ENCODE results near the gene NETO2. TPM values are rescaled to one million over a fixed set of nuclear protein-coding genes. Genes with fewer than 3 reads are reported as not detected.

NETO2 gene
- polyA plus RNA-seq, 1 donor: 2.6 TPM

- H3K4me3 ChIP-seq (ENCODE audit: low read length): no peak overlapping the region
- WGBS (ENCODE audit: insufficient coverage, low lambda C conversion rate): no CpG with 5 or more reads among the region's 1 CpG
- DNase-seq: no peak
- H3K9me3 ChIP-seq (ENCODE audit: control insufficient read depth, low read depth, low read length): no peaks in the 10 kb centered on the region
- no peaks in the 10 kb centered on the region for H3K36me3 ChIP-seq (ENCODE audit: control insufficient read depth, insufficient read depth, low read length)
- no peaks in the 10 kb centered on the region for H3K4me1 ChIP-seq (ENCODE audit: control insufficient read depth, insufficient read depth, low read length)
- no peak overlapping the region for H3K27ac ChIP-seq (ENCODE audit: low read length)
- H3K27me3 ChIP-seq (ENCODE audit: control insufficient read depth, insufficient read depth, low read length): no peaks in the 10 kb centered on the region
Observed at GRCh38 chr16:47096297-47096696, 47.4 kb downstream of the NETO2 start.

GRCh38 chr16:47084198-47084597, 59.5 kb downstream of the NETO2 start:
- no CpG with 5 or more reads among the region's 6 CpGs for WGBS (ENCODE audit: insufficient coverage, low lambda C conversion rate)
- no peak overlapping the region for H3K4me3 ChIP-seq (ENCODE audit: low read length)
- DNase-seq: no peak
- no peak overlapping the region for H3K27ac ChIP-seq (ENCODE audit: low read length)
- no peaks in the 10 kb centered on the region for H3K9me3 ChIP-seq (ENCODE audit: control insufficient read depth, low read depth, low read length)
- no peaks in the 10 kb centered on the region for H3K36me3 ChIP-seq (ENCODE audit: control insufficient read depth, insufficient read depth, low read length)
- no peaks in the 10 kb centered on the region for H3K4me1 ChIP-seq (ENCODE audit: control insufficient read depth, insufficient read depth, low read length)
- H3K27me3 ChIP-seq (ENCODE audit: control insufficient read depth, insufficient read depth, low read length): no peaks in the 10 kb centered on the region

DNA sequence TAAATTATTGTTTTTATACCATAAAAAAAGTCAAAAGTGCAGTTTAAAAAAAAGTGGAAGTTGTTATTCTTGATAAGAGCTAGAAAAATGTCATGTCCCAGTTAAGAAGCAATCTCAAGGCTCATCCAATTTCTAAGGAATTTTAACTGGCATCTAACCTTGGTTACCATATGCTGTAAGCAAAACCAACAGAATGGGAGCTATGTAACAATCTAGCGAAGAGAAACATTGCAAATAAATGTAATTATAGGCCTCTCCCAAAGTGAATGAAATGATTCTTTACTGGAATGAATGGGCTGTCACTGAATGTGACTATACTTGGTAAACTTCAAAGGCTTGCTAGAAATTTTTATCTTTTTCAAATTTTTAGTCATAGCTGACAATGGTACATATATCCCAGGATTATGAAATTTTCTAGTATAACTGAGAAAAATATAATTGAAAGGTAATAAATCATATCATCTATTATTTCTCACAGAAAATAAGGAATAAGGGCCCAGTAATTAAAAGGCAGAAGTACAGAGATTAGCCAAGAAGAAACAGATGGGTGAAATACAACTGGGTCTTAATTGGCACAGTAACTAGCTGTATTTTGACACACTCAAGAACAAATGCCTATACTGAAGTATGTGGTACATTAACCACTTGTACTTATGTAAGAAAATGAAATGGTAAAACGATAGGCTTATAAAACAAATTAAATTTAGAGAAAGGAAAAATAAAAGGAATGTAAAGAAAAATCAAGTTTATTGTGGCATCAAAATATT, 61.5 kb downstream of the NETO2 start:
- Histone ChIP-seq H3K4me1 (ENCODE audit: control insufficient read depth, insufficient read depth, low read length) (no peaks in the 10 kb centered on the region), H3K9me3 (ENCODE audit: control insufficient read depth, low read depth, low read length) (no peaks in the 10 kb centered on the region), H3K36me3 (ENCODE audit: control insufficient read depth, insufficient read depth, low read length) (no peaks in the 10 kb centered on the region), H3K4me3 (ENCODE audit: low read length) (no peak overlapping the region), H3K27ac (ENCODE audit: low read length) (no peak overlapping the region), H3K27me3 (ENCODE audit: control insufficient read depth, insufficient read depth, low read length) (no peaks in the 10 kb centered on the region)
- WGBS (ENCODE audit: insufficient coverage, low lambda C conversion rate): 100% methylated on average over 1 of the region's 2 CpGs
- DNase-seq: no peak

DNA sequence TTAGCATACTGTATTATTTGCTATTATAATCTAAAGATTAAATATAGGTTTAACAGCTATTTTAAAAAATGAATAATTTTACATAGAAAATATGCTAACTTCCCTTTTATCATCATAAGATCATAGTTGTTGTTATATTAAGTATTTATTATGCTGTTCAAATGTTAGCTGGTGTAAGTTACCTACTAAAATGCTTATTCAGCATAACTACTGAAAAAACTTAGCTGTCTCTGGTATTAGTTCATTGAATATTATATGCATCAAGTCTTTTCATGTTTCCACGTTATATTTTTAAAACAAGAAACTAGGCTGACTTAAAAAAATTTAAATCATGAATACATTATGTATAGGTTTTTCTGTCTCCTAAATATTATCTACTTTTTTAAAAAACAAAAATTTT, 62.6 kb downstream of the NETO2 start:
- no peak overlapping the region for H3K4me3 ChIP-seq (ENCODE audit: low read length)
- H3K27ac ChIP-seq (ENCODE audit: low read length): no peak overlapping the region
- WGBS (ENCODE audit: insufficient coverage, low lambda C conversion rate): no CpG with 5 or more reads among the region's 1 CpG
- no peaks in the 10 kb centered on the region for H3K36me3 ChIP-seq (ENCODE audit: control insufficient read depth, insufficient read depth, low read length)
- no peaks in the 10 kb centered on the region for H3K9me3 ChIP-seq (ENCODE audit: control insufficient read depth, low read depth, low read length)
- no peaks in the 10 kb centered on the region for H3K4me1 ChIP-seq (ENCODE audit: control insufficient read depth, insufficient read depth, low read length)
- H3K27me3 ChIP-seq (ENCODE audit: control insufficient read depth, insufficient read depth, low read length): no peaks in the 10 kb centered on the region
- DNase-seq: no peak

DNA sequence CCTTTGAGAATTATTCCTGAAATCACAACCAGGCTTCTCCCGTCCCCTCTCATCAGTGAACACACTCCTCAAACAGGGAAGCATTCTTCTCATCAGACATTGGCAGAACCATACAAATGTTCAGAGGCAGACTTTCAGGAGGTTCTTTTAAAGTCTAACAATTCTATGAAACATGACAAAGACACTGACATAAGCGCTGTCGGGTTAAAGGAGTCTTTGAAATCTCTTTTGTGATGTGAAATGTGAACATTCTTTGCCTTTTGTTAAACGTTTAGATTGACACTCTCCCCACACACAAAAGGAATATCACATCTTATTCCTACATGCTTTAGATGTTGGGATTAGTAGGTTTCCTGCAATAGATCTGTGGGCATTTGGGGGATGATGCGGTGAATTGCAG, 63.9 kb downstream of the NETO2 start:
- no peak for DNase-seq
- Histone ChIP-seq H3K36me3 (ENCODE audit: control insufficient read depth, insufficient read depth, low read length) (no peaks in the 10 kb centered on the region), H3K27me3 (ENCODE audit: control insufficient read depth, insufficient read depth, low read length) (no peaks in the 10 kb centered on the region), H3K27ac (ENCODE audit: low read length) (no peak overlapping the region), H3K9me3 (ENCODE audit: control insufficient read depth, low read depth, low read length) (no peaks in the 10 kb centered on the region), H3K4me1 (ENCODE audit: control insufficient read depth, insufficient read depth, low read length) (no peaks in the 10 kb centered on the region), H3K4me3 (ENCODE audit: low read length) (no peak overlapping the region)
- no CpG with 5 or more reads among the region's 5 CpGs for whole genome bisulfite sequencing (ENCODE audit: insufficient coverage, low lambda C conversion rate)

DNA sequence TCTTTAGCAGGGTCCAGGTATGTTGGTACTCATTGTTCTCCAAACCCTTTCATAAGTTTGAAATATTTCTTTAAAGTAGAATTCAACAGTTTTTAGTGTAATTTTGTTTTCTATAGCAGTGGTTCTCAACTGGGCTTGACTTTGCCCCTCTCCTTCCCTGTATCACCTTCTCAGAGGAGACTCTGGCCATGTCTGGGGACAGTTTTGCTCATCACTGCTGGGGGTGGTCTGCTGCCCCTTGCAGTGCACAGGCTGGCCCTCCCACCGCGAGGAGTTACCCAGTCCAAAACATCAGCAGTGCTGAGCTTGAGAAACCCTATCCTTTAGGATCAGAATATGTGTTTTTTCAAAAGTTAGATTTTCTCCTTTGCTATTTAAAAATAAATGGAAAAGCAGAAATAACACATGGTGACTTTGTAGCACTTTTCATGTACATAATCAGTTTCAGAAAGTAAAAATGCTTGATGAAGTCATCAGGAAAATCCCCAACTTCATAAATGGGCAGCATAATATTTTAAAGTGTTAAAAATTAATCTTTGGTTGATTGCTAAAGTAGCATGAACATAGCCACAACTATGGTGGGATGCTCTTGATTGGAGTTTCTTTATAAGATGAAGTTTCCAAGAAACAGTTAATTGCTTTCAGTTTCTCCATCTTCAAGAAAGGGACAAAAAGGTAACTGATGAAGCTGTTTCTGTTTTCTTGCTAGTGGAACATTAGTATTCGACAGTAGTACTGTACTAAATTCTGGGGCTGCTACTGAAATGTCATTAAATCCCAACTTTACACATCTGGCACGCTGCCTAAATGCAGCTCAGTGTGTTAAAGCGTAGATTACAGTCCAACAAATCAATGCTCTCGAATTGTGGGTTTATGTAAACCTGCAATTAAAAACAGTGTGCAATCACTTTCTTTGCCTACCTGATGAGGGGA, 70.3 kb downstream of the NETO2 start:
- Histone ChIP-seq H3K36me3 (ENCODE audit: control insufficient read depth, insufficient read depth, low read length) (no peaks in the 10 kb centered on the region), H3K27ac (ENCODE audit: low read length) (no peak overlapping the region), H3K4me3 (ENCODE audit: low read length) (no peak overlapping the region), H3K27me3 (ENCODE audit: control insufficient read depth, insufficient read depth, low read length) (no peaks in the 10 kb centered on the region), H3K4me1 (ENCODE audit: control insufficient read depth, insufficient read depth, low read length) (no peaks in the 10 kb centered on the region), H3K9me3 (ENCODE audit: control insufficient read depth, low read depth, low read length) (no peaks in the 10 kb centered on the region)
- WGBS (ENCODE audit: insufficient coverage, low lambda C conversion rate): no CpG with 5 or more reads among the region's 6 CpGs
- DNase-seq: no peak

- no peak for DNase-seq
- Histone ChIP-seq H3K9me3 (ENCODE audit: control insufficient read depth, low read depth, low read length) (no peaks in the 10 kb centered on the region), H3K4me3 (ENCODE audit: low read length) (no peak overlapping the region), H3K36me3 (ENCODE audit: control insufficient read depth, insufficient read depth, low read length) (no peaks in the 10 kb centered on the region), H3K27ac (ENCODE audit: low read length) (no peak overlapping the region), H3K27me3 (ENCODE audit: control insufficient read depth, insufficient read depth, low read length) (no peaks in the 10 kb centered on the region), H3K4me1 (ENCODE audit: control insufficient read depth, insufficient read depth, low read length) (no peaks in the 10 kb centered on the region)
- WGBS (ENCODE audit: insufficient coverage, low lambda C conversion rate): 67% methylated on average over 1 of the region's 2 CpGs
Observed at GRCh38 chr16:47072158-47072557, 71.6 kb downstream of the NETO2 start.

DNA sequence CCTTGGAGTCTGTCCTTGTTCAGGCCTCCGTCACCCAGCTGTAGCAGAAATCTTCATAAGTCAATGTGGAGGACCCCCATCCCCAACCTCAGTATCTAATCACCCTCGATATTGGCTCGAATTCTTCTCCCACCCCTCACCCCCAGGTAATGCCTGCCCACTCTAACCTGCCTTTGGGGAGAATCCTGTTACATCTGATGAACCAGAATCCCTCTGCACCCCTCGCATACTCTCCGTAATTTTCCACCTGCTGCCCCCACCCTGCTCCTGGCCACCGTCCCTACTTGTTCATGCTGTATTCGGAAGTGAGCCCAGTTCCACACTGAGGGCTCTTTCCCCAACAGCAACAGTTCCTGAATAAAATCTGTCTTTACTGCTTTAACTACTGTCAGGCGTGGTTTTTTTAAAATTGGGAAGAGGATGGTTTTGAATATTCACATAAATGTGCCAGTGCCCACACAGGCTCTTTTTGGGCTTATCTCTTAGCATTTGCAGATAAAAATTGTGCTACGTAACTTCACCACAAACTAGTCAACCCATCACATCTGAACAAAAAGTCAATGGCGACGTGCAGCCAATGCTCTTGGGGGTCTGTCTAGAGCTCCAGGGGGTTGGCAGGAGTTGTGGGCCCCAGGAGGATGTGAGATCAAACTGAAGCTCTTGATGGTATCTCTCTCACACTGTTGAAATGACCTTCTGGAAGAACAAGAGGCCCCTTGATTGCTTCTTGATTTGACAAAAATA, 73.7 kb downstream of the NETO2 start:
- Histone ChIP-seq H3K27me3 (ENCODE audit: control insufficient read depth, insufficient read depth, low read length) (no peaks in the 10 kb centered on the region), H3K9me3 (ENCODE audit: control insufficient read depth, low read depth, low read length) (no peaks in the 10 kb centered on the region), H3K36me3 (ENCODE audit: control insufficient read depth, insufficient read depth, low read length) (no peaks in the 10 kb centered on the region), H3K27ac (ENCODE audit: low read length) (no peak overlapping the region), H3K4me1 (ENCODE audit: control insufficient read depth, insufficient read depth, low read length) (no peaks in the 10 kb centered on the region), H3K4me3 (ENCODE audit: low read length) (no peak overlapping the region)
- DNase-seq: no peak
- 100% methylated on average over 1 of the region's 11 CpGs for WGBS (ENCODE audit: insufficient coverage, low lambda C conversion rate)

GRCh38 chr16:47069313-47069712, 74.4 kb downstream of the NETO2 start:
- Histone ChIP-seq H3K4me1 (ENCODE audit: control insufficient read depth, insufficient read depth, low read length) (no peaks in the 10 kb centered on the region), H3K9me3 (ENCODE audit: control insufficient read depth, low read depth, low read length) (no peaks in the 10 kb centered on the region), H3K4me3 (ENCODE audit: low read length) (no peak overlapping the region), H3K27ac (ENCODE audit: low read length) (no peak overlapping the region), H3K27me3 (ENCODE audit: control insufficient read depth, insufficient read depth, low read length) (no peaks in the 10 kb centered on the region), H3K36me3 (ENCODE audit: control insufficient read depth, insufficient read depth, low read length) (no peaks in the 10 kb centered on the region)
- DNase-seq: no peak
- WGBS (ENCODE audit: insufficient coverage, low lambda C conversion rate): no CpG with 5 or more reads among the region's 1 CpG

- no peaks in the 10 kb centered on the region for H3K27me3 ChIP-seq (ENCODE audit: control insufficient read depth, insufficient read depth, low read length)
- H3K9me3 ChIP-seq (ENCODE audit: control insufficient read depth, low read depth, low read length): no peaks in the 10 kb centered on the region
- no CpG with 5 or more reads among the region's 5 CpGs for WGBS (ENCODE audit: insufficient coverage, low lambda C conversion rate)
- H3K4me3 ChIP-seq (ENCODE audit: low read length): no peak overlapping the region
- DNase-seq: no peak
- H3K4me1 ChIP-seq (ENCODE audit: control insufficient read depth, insufficient read depth, low read length): no peaks in the 10 kb centered on the region
- no peaks in the 10 kb centered on the region for H3K36me3 ChIP-seq (ENCODE audit: control insufficient read depth, insufficient read depth, low read length)
- no peak overlapping the region for H3K27ac ChIP-seq (ENCODE audit: low read length)
Observed at GRCh38 chr16:47067203-47067602, 76.5 kb downstream of the NETO2 start.

Measured in large intestine (tissue), 3 donors.